EH (cell line): ENCODE results near the gene NT5DC2.

Experiments
- DNase-seq: peaks from one replicate; pipeline ENCODE4 v3.0.0-alpha.2; 2015; ENCODE audit warnings: low read depth

The NT5DC2 gene

DNA sequence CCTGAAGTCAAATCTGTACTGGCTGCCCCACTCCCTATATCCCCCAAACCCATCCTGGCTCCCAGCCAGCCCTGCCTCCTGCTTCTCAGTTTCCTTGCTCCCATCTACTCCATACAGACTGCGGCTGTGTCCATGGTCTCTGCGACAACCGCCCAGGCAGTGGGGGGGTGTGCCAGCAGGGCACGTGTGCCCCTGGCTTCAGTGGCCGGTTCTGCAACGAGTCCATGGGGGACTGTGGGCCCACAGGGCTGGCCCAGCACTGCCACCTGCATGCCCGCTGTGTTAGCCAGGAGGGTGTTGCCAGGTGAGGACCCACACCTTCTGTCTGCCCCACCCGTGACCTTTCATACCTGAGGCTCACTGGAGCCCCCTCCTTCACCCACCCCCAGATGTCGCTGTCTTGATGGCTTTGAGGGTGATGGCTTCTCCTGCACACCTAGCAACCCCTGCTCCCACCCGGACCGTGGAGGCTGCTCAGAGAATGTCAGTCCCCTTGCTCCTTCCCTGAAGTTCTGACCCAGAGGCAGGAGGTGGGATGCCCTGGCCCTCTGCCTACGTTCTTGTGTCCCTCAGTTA lies 23.8 kb downstream of the NT5DC2 start:
- DNase-seq, result no peak

DNA sequence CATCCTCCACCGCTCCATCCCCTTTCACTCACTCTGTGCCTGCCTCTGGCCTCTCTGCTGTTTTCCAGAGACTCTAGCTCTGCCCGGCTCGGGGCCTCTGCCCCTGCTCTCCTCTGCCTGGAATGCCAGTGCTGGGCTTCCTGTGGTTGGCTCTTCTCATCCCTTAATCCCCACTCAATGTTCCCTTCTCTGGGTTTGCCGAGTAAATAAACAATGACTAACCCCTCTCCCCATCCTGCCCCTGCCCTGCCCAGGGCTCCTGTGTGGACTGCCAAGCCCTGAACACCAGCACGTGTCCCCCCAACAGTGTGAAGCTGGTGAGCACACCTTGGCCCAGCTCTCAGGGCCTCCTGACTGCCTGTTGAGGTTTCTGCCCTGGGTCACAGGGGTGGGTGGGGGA lies 26.3 kb downstream of the NT5DC2 start:
- peak; percentile 68 for DNase-seq

GRCh38 chr3:52506266-52506966 lies 27.2 kb downstream of the NT5DC2 start:
- no peak for DNase-seq

DNA sequence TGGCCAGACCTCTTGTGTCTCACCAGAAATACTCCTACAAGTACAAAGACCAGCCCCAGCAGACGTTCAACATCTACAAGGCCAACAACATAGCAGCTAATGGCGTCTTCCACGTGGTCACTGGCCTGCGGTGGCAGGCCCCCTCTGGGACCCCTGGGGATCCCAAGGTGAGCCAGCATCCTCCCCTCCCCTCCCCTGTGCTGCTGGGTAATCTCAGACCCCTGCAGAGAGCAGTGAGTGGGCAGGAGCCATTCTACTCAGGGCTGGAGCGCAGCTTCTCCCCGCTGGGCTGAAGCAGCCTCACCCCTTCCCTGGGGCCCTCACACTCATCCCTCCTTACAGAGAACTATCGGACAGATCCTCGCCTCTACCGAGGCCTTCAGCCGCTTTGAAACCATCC lies 28.7 kb downstream of the NT5DC2 start:
- no peak for DNase-seq

GRCh38 chr3:52503788-52504424 lies 29.8 kb downstream of the NT5DC2 start:
- no peak for DNase-seq

DNA sequence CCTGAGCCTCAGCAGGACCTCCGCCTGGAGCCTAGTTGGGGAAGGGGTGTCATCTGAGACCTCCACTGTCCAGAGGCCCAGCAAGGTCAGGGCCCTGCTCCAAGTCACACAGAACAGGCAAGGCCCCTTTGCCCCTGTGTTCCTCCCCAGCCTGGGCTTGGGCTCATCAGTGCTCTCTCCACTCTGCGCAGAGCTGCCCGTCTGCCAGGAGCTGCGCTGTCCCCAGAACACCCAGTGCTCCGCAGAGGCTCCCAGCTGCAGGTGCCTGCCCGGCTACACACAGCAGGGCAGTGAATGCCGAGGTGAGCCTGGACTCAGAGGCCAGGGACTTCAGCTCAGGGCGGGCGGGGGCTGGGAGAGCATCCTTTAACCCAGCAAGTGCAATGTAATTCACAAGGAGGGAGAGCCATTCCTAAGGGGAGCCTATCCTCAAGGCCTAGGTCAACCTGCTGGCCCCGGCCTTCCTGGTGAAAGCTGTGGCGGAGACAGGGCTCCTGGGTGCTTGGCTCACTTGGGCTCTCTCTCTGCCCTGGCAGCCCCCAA lies 30.8 kb downstream of the NT5DC2 start:
- DNase-seq, result no peak

DNA sequence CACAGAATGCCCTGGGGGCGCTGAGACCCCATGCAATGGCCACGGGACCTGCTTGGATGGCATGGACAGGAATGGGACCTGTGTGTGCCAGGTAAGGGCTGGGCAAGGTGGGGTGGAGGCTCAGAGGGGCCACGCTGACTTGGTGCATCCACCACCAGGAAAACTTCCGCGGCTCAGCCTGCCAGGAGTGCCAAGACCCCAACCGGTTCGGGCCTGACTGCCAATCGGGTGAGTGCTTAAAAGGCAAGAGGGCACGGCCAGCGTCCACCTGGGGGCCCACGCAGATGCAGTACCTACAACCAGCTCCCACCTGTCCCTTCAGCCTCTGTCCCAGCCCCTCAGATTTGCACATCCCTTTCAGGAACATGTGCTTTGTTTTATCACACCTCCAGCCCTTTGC lies 31.7 kb downstream of the NT5DC2 start:
- DNase-seq, result no peak

GRCh38 chr3:52501046-52501445 lies 32.6 kb downstream of the NT5DC2 start:
- DNase-seq, result no peak

DNA sequence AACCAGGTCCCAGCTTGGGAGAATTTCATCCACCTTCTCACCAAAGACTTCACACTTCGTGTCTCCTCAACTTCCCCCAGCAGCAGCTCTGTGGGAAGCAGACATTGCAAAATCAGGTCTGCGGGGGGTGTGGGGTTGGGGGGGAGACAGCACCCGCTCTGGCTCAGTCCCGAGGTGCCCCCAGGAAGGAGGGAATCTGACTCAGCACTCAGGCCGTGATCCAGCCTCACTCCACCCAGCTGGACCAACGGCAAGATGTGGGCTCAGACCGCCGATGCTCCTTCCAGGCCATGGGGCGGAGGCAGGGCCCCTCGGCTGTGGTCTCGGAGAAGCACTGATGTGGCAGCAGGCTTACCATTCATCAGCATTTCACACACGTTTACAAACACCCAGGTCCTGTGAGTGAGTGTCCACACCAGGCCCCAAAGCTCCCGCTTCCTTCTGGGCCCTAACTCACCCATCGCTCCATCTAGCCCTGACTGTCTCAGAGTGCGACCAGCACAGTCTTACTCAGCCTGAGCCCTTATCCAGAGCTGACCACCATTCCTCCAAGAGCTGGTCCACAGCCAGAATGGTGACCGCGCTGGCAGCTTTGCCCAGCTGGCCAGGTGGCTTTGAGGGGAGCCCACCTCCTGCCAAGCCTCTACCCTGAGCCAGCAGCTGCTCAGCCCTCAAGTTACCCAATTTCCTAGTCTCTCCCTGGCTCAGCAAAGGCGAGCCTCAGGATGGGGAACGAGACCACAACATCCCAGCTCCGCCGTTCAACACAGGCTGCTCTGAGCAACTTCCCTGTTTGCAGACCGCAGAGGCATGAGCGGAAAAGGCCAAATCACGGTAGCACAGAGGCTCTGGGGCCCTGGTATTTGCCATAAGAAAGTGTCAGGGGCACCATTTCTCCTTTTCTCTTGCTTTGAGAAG lies 35.3 kb downstream of the NT5DC2 start:
- DNase-seq, result peak; percentile 71

- DNase-seq, result peak; percentile 75
Observed at GRCh38 chr3:52495777-52496602, 37.7 kb downstream of the NT5DC2 start.

- DNase-seq, result no peak
Observed at GRCh38 chr3:52494886-52495495, 38.7 kb downstream of the NT5DC2 start, which contains the start of gene STAB1. Gene STAB1, plus strand, starts transcription at chr3:52495338. Its CDS starts 76 bp downstream, at chr3:52495414.

DNA sequence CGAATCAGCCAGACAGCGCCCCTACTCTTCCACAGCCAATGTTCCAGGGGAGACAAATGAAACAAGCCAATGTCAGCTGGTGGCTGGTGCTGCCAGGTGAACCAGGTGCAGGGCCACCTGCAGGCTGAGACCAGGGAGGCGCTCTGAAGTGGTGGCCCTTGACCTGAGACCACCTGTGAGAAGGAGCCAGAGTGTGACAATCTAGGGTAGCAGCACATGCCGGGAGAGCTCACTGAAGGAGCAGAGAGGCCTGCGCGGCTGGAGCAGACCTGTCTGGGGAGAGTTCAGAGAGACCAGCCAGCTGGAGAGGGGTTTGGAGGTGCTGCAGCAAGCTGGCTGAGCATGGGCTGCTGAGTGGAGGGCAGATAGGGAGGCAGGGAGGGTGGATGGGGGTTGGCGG lies 39.2 kb downstream of the NT5DC2 start:
- DNase-seq, result no peak

DNA sequence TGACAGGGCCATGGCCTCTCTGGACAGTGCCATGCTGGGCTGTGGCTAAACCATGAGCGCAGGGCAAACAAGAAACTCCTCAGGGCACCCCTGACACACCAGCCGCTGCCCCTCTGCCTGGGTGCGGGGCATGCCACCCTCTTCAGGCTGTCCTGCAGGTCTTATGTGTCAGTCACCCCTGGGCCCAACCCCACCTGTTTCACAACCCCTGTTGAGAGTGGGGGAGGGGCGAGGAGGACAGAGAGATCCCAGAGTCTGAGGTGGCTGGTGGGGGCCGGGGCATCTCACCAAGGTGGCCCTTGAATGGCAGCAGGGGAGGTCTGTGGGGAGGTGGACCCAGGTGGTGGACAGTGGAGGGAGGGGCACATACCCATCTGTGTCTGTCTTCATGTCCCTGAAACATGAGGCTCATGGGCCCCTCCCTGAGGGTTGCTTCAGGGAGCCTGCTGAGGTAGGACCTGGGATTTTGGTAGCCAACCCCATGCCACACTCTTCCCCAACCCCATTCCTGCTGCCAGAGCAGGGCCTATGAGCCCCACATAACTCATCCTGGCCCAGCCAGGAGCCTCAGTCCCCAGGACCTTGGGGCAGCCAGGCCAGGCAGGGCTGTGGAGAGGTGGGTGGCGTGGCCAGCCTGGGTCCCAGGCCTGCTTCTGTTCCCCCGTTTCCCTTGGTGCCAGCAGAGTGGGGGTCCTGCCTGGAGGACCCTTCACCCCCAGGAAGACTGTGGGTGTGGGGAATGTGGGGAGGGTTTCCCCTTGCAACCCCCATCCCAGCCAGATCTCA lies 40.2 kb downstream of the NT5DC2 start:
- no peak for DNase-seq

GRCh38 chr3:52492059-52492458 lies 41.6 kb downstream of the NT5DC2 start:
- no peak for DNase-seq

DNA sequence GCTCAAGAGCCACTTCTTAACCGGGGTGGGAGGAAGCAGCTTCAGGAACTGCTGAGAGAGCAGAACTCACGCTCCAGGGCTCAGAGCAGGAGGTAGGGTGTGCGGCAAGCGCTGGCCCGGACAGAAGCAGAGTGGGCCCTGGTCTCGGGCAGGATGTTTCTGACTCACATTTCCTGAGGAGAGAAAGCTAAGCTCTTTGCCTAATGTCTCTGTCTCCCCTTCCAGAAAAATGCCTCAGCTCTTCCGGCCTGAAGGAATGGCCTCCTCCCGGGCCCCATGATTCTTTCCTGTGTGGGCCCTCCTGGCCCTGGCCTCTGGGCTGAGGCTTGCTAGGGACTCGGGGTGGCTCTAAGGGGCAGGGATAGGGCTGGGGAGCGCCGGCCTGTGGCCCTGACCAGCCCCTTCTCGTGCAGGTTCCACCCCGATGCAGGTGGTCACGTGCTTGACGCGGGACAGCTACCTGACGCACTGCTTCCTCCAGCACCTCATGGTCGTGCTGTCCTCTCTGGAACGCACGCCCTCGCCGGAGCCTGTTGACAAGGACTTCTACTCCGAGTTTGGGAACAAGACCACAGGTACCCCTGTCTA lies 42.6 kb downstream of the NT5DC2 start:
- peak; percentile 48 for DNase-seq

GRCh38 chr3:52490035-52490938 lies 43.4 kb downstream of the NT5DC2 start:
- DNase-seq, result no peak

DNA sequence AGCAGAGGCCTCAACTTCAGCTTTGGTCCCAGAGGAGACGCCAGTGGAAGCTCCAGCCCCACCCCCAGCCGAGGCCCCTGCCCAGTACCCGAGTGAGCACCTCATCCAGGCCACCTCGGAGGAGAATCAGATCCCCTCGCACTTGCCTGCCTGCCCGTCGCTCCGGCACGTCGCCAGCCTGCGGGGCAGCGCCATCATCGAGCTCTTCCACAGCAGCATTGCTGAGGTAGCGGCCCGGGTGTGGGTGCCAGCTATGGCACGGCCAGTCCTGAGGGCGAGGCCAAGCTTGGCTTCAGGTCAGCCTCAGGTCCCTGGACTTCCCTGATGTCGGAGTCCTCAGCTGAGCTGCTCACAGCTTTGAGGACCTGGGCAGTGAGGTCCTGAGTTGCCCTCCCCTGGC lies 44.2 kb downstream of the NT5DC2 start:
- no peak for DNase-seq

DNA sequence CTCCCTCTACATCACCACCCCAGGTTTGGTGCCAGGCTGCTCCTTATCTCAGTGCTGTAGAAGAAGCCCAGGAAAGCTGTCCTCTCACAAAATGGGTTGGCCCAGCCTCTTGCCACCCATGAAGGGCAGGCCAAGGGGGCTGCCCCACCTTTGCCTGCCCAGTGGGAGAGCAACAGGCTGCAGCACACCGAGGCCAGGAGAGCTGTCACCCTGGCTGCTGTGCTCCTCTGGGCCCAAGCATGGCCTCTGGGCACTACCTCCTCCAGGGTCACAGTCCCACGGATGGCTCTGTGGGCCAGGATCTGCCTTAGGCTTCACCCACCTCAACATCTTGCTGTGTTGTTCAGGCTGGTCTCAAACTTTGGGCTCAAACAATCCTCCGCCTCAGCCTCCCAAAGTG lies 44.9 kb downstream of the NT5DC2 start:
- DNase-seq, result no peak
